ENCODE results near the gene NIT2. TPM values are rescaled to one million over a fixed set of nuclear protein-coding genes. Genes with fewer than 3 reads are reported as not detected.
"Not testable (repeated sequence)": the region's sequence is repeated elsewhere in the genome, so short reads cannot be mapped to it uniquely, and the experiment has no call there.

The NIT2 gene
- total and polyA plus RNA-seq, 7 donors = 15.3 to 60.7 (median 36.8) TPM

DNA sequence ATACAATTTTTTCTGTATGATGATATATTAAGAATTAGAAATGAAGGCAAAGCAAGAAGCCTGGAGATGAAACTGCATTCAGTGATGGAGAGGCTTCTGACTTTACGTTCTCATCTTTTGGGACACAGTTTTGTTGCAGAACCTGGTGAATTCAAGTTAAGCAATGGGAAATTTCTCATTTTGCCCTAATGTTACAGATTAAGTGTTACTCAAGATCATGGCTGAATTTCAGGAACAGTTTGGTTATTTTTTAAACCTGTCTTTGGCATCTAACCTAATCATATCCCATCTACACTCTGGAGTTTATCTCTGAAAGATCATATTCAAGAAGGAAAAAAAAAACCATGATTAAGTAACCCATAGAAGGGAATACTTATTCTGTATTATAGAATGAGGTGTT lies 6.0 kb downstream of the NIT2 start:
- no peak for DNase-seq
- H3K36me3 ChIP-seq (ENCODE audit: insufficient read depth in 1 of 2, low read depth in 1 of 2) = peaks cover 0 to 69% of the 10 kb centered on the region in 2 donors
- intact Hi-C loops (cut with DNase I) = no loop called here
- no peak overlapping the region for H3K4me3 ChIP-seq
- no peaks in the 10 kb centered on the region for H3K9me3 ChIP-seq
- no peak overlapping the region for H3K27ac ChIP-seq
- TF ChIP-seq, protein P1, sequence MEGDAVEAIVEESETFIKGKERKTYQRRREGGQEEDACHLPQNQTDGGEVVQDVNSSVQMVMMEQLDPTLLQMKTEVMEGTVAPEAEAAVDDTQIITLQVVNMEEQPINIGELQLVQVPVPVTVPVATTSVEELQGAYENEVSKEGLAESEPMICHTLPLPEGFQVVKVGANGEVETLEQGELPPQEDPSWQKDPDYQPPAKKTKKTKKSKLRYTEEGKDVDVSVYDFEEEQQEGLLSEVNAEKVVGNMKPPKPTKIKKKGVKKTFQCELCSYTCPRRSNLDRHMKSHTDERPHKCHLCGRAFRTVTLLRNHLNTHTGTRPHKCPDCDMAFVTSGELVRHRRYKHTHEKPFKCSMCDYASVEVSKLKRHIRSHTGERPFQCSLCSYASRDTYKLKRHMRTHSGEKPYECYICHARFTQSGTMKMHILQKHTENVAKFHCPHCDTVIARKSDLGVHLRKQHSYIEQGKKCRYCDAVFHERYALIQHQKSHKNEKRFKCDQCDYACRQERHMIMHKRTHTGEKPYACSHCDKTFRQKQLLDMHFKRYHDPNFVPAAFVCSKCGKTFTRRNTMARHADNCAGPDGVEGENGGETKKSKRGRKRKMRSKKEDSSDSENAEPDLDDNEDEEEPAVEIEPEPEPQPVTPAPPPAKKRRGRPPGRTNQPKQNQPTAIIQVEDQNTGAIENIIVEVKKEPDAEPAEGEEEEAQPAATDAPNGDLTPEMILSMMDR (IDR thresholded peaks at IDR 0.05) = no peak
- ATAC-seq = no peak
- H3K27me3 ChIP-seq (ENCODE audit: insufficient read depth in 3 of 3, low read length in 2 of 3) = no peaks in the 10 kb centered on the region
- H3K4me1 ChIP-seq = peaks cover 4% of the 10 kb centered on the region
- 91 to 95% (median 95%) methylated on average over 1 of the region's 1 CpG for WGBS, 3 donors

DNA sequence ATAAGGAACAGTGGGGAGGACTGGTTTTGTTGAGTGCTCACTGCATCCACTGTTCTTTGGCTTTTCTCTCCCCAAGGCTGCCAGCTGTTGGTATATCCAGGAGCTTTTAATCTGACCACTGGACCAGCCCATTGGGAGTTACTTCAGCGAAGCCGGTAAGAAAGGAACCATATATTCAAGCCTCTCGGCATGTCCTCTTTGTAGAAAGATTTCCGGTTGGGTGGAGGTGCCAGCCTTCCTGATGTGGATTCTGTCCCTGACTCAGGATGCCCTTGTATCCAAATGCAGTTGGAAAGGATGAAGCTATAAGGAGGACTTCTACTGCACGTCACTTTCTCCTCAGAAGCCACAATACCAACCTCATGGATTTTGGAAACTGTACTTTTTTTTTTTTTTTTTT lies 14.2 kb downstream of the NIT2 start:
- DNase-seq = no peak
- H3K36me3 ChIP-seq (ENCODE audit: insufficient read depth in 1 of 2, low read depth in 1 of 2) = peaks cover 24 to 88% of the 10 kb centered on the region in 2 donors
- H3K9me3 ChIP-seq = no peaks in the 10 kb centered on the region
- H3K4me1 ChIP-seq = no peaks in the 10 kb centered on the region
- TF ChIP-seq, protein P1 (IDR thresholded peaks at IDR 0.05) = no peak
- intact Hi-C loops (cut with DNase I) = no loop called here
- no peak overlapping the region for H3K27ac ChIP-seq
- 92 to 95% (median 92%) methylated on average over 5 of the region's 5 CpGs for WGBS, 3 donors
- H3K4me3 ChIP-seq = no peak overlapping the region
- H3K27me3 ChIP-seq (ENCODE audit: insufficient read depth in 3 of 3, low read length in 2 of 3) = no peaks in the 10 kb centered on the region
- ATAC-seq = no peak

DNA sequence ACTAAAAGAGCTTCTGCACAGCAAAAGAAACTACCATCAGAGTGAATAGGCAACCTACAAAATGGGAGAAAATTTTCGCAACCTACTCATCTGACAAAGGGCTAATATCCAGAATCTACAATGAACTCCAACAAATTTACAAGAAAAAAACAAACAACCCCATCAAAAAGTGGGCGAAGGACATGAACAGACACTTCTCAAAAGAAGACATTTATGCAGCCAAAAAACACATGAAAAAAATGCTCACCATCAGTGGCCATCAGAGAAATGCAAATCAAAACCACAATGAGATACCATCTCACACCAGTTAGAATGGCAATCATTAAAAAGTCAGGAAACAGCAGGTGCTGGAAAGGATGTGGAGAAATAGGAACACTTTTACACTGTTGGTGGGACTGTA lies 17.2 kb downstream of the NIT2 start:
- 92% methylated on average over 2 of the region's 2 CpGs; no CpG with 5 or more reads in 2 of the 3 donors for WGBS, 3 donors
- H3K4me1 ChIP-seq; H3K4me3 ChIP-seq; H3K9me3 ChIP-seq; H3K27ac ChIP-seq; intact Hi-C loops (cut with DNase I); DNase-seq; ATAC-seq; H3K27me3 ChIP-seq (ENCODE audit: insufficient read depth in 3 of 3, low read length in 2 of 3): not testable (repeated sequence)
- H3K36me3 ChIP-seq (ENCODE audit: insufficient read depth in 1 of 2, low read depth in 1 of 2) = peaks cover 32 to 88% of the 10 kb centered on the region in 2 donors

DNA sequence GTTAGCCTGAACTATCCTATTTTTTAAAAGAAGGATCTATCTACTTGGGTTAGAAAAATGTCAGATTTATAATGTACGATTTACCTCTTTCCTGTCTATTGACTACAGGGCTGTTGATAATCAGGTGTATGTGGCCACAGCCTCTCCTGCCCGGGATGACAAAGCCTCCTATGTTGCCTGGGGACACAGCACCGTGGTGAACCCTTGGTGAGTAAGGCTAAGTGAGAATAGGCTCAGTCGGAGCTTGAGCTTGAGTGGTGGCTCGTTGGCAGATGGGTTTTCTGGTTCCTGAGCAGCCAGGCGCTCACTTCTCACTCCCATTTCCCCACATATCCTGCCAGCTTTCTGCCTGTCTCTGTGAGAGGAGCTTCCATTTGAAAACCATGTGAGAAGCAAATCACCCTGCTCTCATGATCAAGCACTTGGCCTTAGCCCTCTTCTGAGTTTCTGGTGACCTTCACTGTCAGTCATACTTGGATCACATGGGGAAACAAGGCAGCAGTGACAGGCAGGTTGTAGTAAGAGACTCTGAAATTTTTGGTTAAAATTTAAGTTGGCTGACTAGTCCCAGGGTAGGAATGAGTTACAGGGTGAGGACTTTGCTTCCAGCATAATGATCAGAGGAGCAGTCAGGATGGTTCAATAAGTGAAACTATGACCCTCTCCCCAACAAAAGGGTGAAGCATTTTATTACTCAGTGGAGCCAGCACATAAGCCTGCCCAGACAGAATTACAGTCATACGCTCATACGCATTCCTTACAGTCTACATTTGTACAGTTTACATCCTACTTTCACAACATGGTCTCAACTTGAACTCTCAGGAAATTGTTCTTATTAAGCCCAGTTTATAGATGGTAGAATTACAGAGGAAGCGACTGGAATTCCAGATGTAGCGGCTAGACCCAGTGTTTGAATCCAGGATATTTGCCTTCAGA lies 18.0 kb downstream of the NIT2 start:
- 91 to 93% (median 91%) methylated on average over 10 of the region's 10 CpGs for WGBS, 3 donors
- Histone ChIP-seq H3K4me3 (no peak overlapping the region), H3K9me3 (no peaks in the 10 kb centered on the region), H3K36me3 (ENCODE audit: insufficient read depth in 1 of 2, low read depth in 1 of 2) (peaks cover 32 to 88% of the 10 kb centered on the region in 2 donors), H3K27ac (no peak overlapping the region), H3K27me3 (ENCODE audit: insufficient read depth in 3 of 3, low read length in 2 of 3) (no peaks in the 10 kb centered on the region), H3K4me1 (no peaks in the 10 kb centered on the region)
- TF ChIP-seq, protein P1 (IDR thresholded peaks at IDR 0.05) = no peak
- intact Hi-C loops (cut with DNase I) = no loop called here
- ATAC-seq (no peak), DNase-seq (no peak)

DNA sequence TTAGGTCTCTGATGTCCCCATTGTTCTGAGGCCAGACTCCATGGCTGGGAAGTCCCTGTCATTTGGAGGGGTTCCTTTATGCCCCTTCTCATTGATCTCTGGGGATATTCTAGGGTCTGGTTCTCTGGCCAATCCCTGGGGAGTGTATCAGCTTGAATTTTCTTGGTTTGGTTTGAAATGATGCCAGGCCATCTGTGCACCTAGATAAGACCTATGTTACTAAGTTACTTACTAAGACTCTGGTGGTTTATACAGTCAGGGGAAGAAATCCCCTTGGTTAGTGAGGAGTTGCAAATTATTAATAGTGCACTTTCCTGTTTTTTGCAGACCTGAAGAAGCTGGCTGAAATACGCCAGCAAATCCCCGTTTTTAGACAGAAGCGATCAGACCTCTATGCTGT lies 20.3 kb downstream of the NIT2 start:
- TF ChIP-seq, protein P1 (IDR thresholded peaks at IDR 0.05) = no peak
- intact Hi-C loops (cut with DNase I) = no loop called here
- 96 to 97% (median 97%) methylated on average over 3 of the region's 3 CpGs for WGBS, 3 donors
- ATAC-seq = no peak
- no peaks in the 10 kb centered on the region for H3K4me1 ChIP-seq
- H3K4me3 ChIP-seq = no peak overlapping the region
- no peaks in the 10 kb centered on the region for H3K9me3 ChIP-seq
- no peak for DNase-seq
- peaks cover 25 to 85% of the 10 kb centered on the region in 2 donors for H3K36me3 ChIP-seq (ENCODE audit: insufficient read depth in 1 of 2, low read depth in 1 of 2)
- H3K27me3 ChIP-seq (ENCODE audit: insufficient read depth in 3 of 3, low read length in 2 of 3) = no peaks in the 10 kb centered on the region
- no peak overlapping the region for H3K27ac ChIP-seq

All from psoas muscle (tissue), 8 donors.